Measurements from ENCODE around the gene SCML1. TPM values are rescaled to one million over a fixed set of nuclear protein-coding genes. Genes with fewer than 3 reads are reported as not detected.
A peak's percentile ranks its signal among the peaks of the same experiment; 100 is the strongest.

SCML1 gene
- total and polyA plus RNA-seq, 2 of the 8 experiments (the other 6 are each of a cell fraction or from before 2014, with no cell fraction given), result 2.2 to 2.5 TPM

DNA sequence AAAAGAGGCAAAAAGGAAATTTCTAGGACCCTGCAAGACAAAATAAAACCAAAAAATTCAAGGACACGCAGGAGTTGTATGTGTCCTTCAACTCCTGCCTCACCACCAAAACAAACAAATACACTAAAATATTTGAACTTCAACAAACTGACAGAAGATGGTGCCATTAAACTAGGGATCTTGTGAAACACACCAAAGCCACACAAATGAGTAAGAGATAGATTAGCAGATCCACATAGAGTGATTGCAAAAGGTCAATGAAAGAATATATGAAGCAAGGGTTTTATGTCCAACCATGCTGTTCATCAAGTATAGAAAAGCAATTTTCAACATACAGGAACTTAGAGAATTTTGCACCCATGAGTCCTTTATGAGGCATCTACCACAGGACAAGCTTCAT lies 40.1 kb upstream of the SCML1 start:
- H4K8ac ChIP-seq (ENCODE audit: extremely low read depth, insufficient read depth, low read length), result no peak overlapping the region
- H3K18ac ChIP-seq (ENCODE audit: extremely low read depth, low read length), result no peak overlapping the region
- H2BK120ac ChIP-seq (replicated peaks; ENCODE audit: low read depth, low read length), result no peak overlapping the region
- POLR2A ChIA-PET (ENCODE audit: partially characterized antibody), result no interaction called here
- no peak for TF ChIP-seq TEAD4 (IDR thresholded peaks at IDR 0.05; ENCODE audit: low read depth, low read length)
- TF ChIP-seq RAD21 (IDR thresholded peaks at IDR 0.05 in 1 of 2, conservative IDR thresholded peaks at IDR 0.05 in 1 of 2; ENCODE audit: low read depth in 2 of 2, low read length in 2 of 2), result peak in 1 of 2 experiments; percentile 21; a peak in 2 of 4 replicates
- no peak overlapping the region for H2BK20ac ChIP-seq (ENCODE audit: low read length)
- H3K79me1 ChIP-seq (ENCODE audit: low read depth, low read length), result no peaks in the 10 kb centered on the region
- no peak for DNase-seq (ENCODE audit: low read depth in 1 of 2, low spot score in 2 of 2)
- no peak overlapping the region for H3K23ac ChIP-seq (ENCODE audit: insufficient read length)
- no peak overlapping the region for H2AK5ac ChIP-seq (ENCODE audit: low read depth, low read length)
- FAIRE-seq, result no peak
- H3K9ac ChIP-seq (replicated peaks in 1 of 4; ENCODE audit: extremely low read depth in 1 of 4, low read depth in 3 of 4, low read length in 3 of 4), result no peak overlapping the region
- no peak overlapping the region for H3K4me3 ChIP-seq (ENCODE audit: extremely low read depth in 1 of 4, insufficient read depth in 2 of 4, low read depth in 3 of 4, low read length in 4 of 4)
- H3K23me2 ChIP-seq (ENCODE audit: low read depth, low read length), result no peaks in the 10 kb centered on the region
- H3K4ac ChIP-seq (replicated peaks; ENCODE audit: insufficient read length, low read depth, low read length), result no peak overlapping the region
- H3K36me3 ChIP-seq (ENCODE audit: control insufficient read depth in 2 of 4, insufficient read depth in 4 of 4, low read length in 3 of 4), result no peaks in the 10 kb centered on the region
- H3K14ac ChIP-seq (ENCODE audit: insufficient read length), result no peak overlapping the region
- H2BK15ac ChIP-seq (ENCODE audit: low read length), result no peak overlapping the region
- no peaks in the 10 kb centered on the region for H3K79me2 ChIP-seq (ENCODE audit: control insufficient read depth in 1 of 2, insufficient read depth in 2 of 2, low read length in 2 of 2)
- no peak overlapping the region for H3K4me2 ChIP-seq (ENCODE audit: insufficient read depth in 1 of 2, low read depth in 2 of 2, low read length in 2 of 2)
- no peak overlapping the region for H2BK5ac ChIP-seq (ENCODE audit: low read depth, low read length)
- no peak overlapping the region for H2BK12ac ChIP-seq (ENCODE audit: low read depth, low read length)
- H4K5ac ChIP-seq (ENCODE audit: insufficient read length, low read depth, low read length), result no peak overlapping the region
- WGBS, 2 experiments (ENCODE audit: extremely low coverage in 1 of 2, insufficient coverage in 1 of 2, insufficient read length in 1 of 2, insufficient replicate concordance in 2 of 2, low coverage in 1 of 2, low lambda C conversion rate in 2 of 2, missing lambda C conversion rate in 1 of 2), result 92% methylated on average over 1 of the region's 1 CpG; no CpG with 5 or more reads in 1 of the 2 experiments
- no peak overlapping the region for H3K27ac ChIP-seq (ENCODE audit: low read depth, low read length)
- H4K91ac ChIP-seq (replicated peaks; ENCODE audit: insufficient read length, low read length), result no peak overlapping the region
- CTCF ChIA-PET (ENCODE audit: partially characterized antibody), result no interaction called here
- no peaks in the 10 kb centered on the region for H3K27me3 ChIP-seq (replicated peaks in 1 of 4; ENCODE audit: control insufficient read depth in 3 of 4, extremely low read depth in 1 of 4, insufficient read depth in 3 of 4, low read length in 3 of 4)
- H3K56ac ChIP-seq (replicated peaks; ENCODE audit: insufficient read length, low read depth, low read length), result no peak overlapping the region
- no peaks in the 10 kb centered on the region for H3K4me1 ChIP-seq (replicated peaks in 1 of 4; ENCODE audit: control insufficient read depth in 3 of 4, insufficient read depth in 4 of 4, low read length in 3 of 4)
- no peak overlapping the region for H2AFZ ChIP-seq (ENCODE audit: low read length)
- H3K9me3 ChIP-seq (ENCODE audit: insufficient read depth in 2 of 2, low read depth in 1 of 2, low read length in 1 of 2), result no peaks in the 10 kb centered on the region
- H4K20me1 ChIP-seq (replicated peaks in 1 of 2; ENCODE audit: control insufficient read depth in 1 of 2, insufficient read depth in 2 of 2, low read length in 2 of 2), result no peaks in the 10 kb centered on the region
